Liver (tissue), 9 donors: Measurements from ENCODE around the gene SLC20A1. TPM values are rescaled to one million over a fixed set of nuclear protein-coding genes. Genes with fewer than 3 reads are reported as not detected.

Experiments used
- DNase-seq: peaks from one replicate; pipeline ENCODE4 v3.0.0-alpha.2; 2017; ENCODE audit warnings: low spot score
- H3K27ac ChIP-seq, 2 donors: one replicate each; pipeline ENCODE4 v1.7.0; 2013; ENCODE audit warnings: inconsistent platforms in 2 of 2, low read length in 2 of 2, control low read depth in 1 of 2, low read depth in 1 of 2, mild to moderate bottlenecking in 1 of 2
- H3K27me3 ChIP-seq, 4 donors: one replicate each; pipeline versions ENCODE4 v1.6.1 to v1.7.0; 2013; ENCODE audit warnings: low read length in 3 of 4, inconsistent platforms in 1 of 4, mild to moderate bottlenecking in 1 of 4, moderate library complexity in 1 of 4; ENCODE audit not compliant: control insufficient read depth in 4 of 4, insufficient read depth in 4 of 4
- H3K36me3 ChIP-seq, 4 donors: one replicate each; pipeline versions ENCODE4 v1.6.1 to v1.7.0; 2013; ENCODE audit warnings: low read length in 3 of 4, mild to moderate bottlenecking in 3 of 4, low read depth in 1 of 4, moderate library complexity in 1 of 4; ENCODE audit not compliant: control insufficient read depth in 4 of 4, insufficient read depth in 3 of 4
- H3K4me1 ChIP-seq, 4 donors: one replicate each; pipeline versions ENCODE4 v1.6.1 to v1.7.0; 2013; ENCODE audit warnings: low read length in 3 of 4, mild to moderate bottlenecking in 3 of 4, moderate library complexity in 1 of 4; ENCODE audit not compliant: control insufficient read depth in 4 of 4, insufficient read depth in 4 of 4
- H3K4me3 ChIP-seq, 3 donors: one replicate each; pipeline versions ENCODE4 v1.6.1 to v1.7.0; 2013; ENCODE audit warnings: low read length in 3 of 3, control low read depth in 1 of 3, low read depth in 1 of 3, mild to moderate bottlenecking in 1 of 3
- H3K9ac ChIP-seq, 2 donors: one replicate each; pipeline ENCODE4 v1.7.0; 2013; ENCODE audit warnings: low read length in 2 of 2, mild to moderate bottlenecking in 2 of 2, moderate library complexity in 2 of 2, control low read depth in 1 of 2, low read depth in 1 of 2
- H3K9me3 ChIP-seq, 4 donors: one replicate each; pipeline versions ENCODE4 v1.6.1 to v1.7.0; 2013; ENCODE audit warnings: low read length in 3 of 4; ENCODE audit not compliant: control insufficient read depth in 4 of 4
- CTCF ChIP-seq: fragments of 150-350 bp; IDR thresholded peaks from 2 replicates; pipeline ENCODE4 v1.5.1; 2017; ENCODE audit warnings: improper control_type of control experiment, low read depth, low read length; ENCODE audit not compliant: missing input control
- EGR1 ChIP-seq, 2 donors: IDR thresholded peaks; 2 replicates each; pipeline ENCODE4 v1.6.1; 2016 to 2018; ENCODE audit warnings: antibody characterized with exemption in 2 of 2, low read depth in 2 of 2
- FOXA1 ChIP-seq: IDR thresholded peaks from 2 replicates; pipeline ENCODE4 v1.6.1; 2016; ENCODE audit warnings: antibody characterized with exemption
- FOXA2 ChIP-seq: IDR thresholded peaks from 2 replicates; pipeline ENCODE4 v1.6.1; 2016; ENCODE audit warnings: antibody characterized with exemption
- GABPA ChIP-seq, 2 donors: IDR thresholded peaks in 1 of 2; conservative IDR thresholded peaks in 1 of 2; 2 replicates each; pipeline ENCODE4 v1.6.1; 2016; ENCODE audit warnings: antibody characterized with exemption in 2 of 2, mild to moderate bottlenecking in 1 of 2, moderate library complexity in 1 of 2
- HNF4A ChIP-seq, 2 donors: conservative IDR thresholded peaks; 2 replicates each; pipeline ENCODE4 v1.6.1; 2016; ENCODE audit warnings: antibody characterized with exemption in 2 of 2, mild to moderate bottlenecking in 2 of 2
- HNF4G ChIP-seq: IDR thresholded peaks from 2 replicates; pipeline ENCODE4 v1.6.1; 2016; ENCODE audit warnings: antibody characterized with exemption
- JUND ChIP-seq, 2 donors: IDR thresholded peaks; 2 replicates each; pipeline ENCODE4 v1.6.1; 2016; ENCODE audit warnings: antibody characterized with exemption in 2 of 2
- NR2F2 ChIP-seq: IDR thresholded peaks from 2 replicates; pipeline ENCODE4 v1.6.1; 2016; ENCODE audit warnings: antibody characterized with exemption
- RAD21 ChIP-seq, 2 donors: IDR thresholded peaks; 2 replicates each; pipeline ENCODE4 v1.6.1; 2016; ENCODE audit warnings: antibody characterized with exemption in 2 of 2, mild to moderate bottlenecking in 2 of 2
- REST ChIP-seq: IDR thresholded peaks from 2 replicates; pipeline ENCODE4 v1.6.1; 2016; ENCODE audit warnings: antibody characterized with exemption, mild to moderate bottlenecking
- RXRA ChIP-seq, 2 donors: IDR thresholded peaks; 2 replicates each; pipeline ENCODE4 v1.6.1; 2017 to 2018; ENCODE audit warnings: antibody characterized with exemption in 2 of 2, mild to moderate bottlenecking in 1 of 2
- SP1 ChIP-seq: IDR thresholded peaks from 2 replicates; pipeline ENCODE4 v1.6.1; 2018; ENCODE audit warnings: antibody characterized with exemption, mild to moderate bottlenecking
- TAF1 ChIP-seq: conservative IDR thresholded peaks from 2 replicates; pipeline ENCODE4 v1.6.1; 2016; ENCODE audit warnings: antibody characterized with exemption, mild to moderate bottlenecking
- YY1 ChIP-seq: IDR thresholded peaks from 2 replicates; pipeline ENCODE4 v1.6.1; 2016; ENCODE audit warnings: antibody characterized with exemption, mild to moderate bottlenecking
- WGBS: extraction: QIAGEN DNeasy Blood & Tissue Kit; methylation state at CpG from one replicate; pipeline ENCODE4 v1.1.7; 2013; 5-methylcytosine and 5-hydroxymethylcytosine counted together
- polyA plus RNA-seq, 2 donors: library from polyadenylated mRNA; stranded (reverse) in 1 of 2; unstranded in 1 of 2; fragments of 200-250 nt in 1 of 2; fragments of >200 nt in 1 of 2; fragmentation: Nextera tagmentation in 1 of 2; extraction: Ambion mirVana in 1 of 2; gene quantifications; one replicate each; pipeline versions ENCODE4 v1.2.1 to v1.2.3, GENCODE V29; 2013 to 2015
- total RNA-seq, 2 donors: library from RNA; depleted of rRNA; stranded (reverse); fragments of >200 nt; gene quantifications; one replicate each; pipeline ENCODE4 v1.2.3, GENCODE V29; 2014
- TF ChIP-seq, protein P1 (sequence below): IDR thresholded peaks from 2 replicates; pipeline ENCODE4 v1.6.1; 2016; ENCODE audit warnings: antibody characterized with exemption
- TF ChIP-seq, protein P2 (sequence below): IDR thresholded peaks from 2 replicates; pipeline ENCODE4 v1.6.1; 2016; ENCODE audit warnings: antibody characterized with exemption
- TF ChIP-seq, protein P3 (sequence below): IDR thresholded peaks from 2 replicates; pipeline ENCODE4 v1.6.1; 2016; ENCODE audit warnings: antibody characterized with exemption
- donor health status: healthy.
- donor health status: healthy.
- donor health status: healthy.
- donor health status: healthy.
- donor health status: healthy.

Gene SLC20A1
- total and polyA plus RNA-seq, 4 donors, result 15.3 to 56.9 (median 20.0) TPM

GRCh38 chr2:112625474-112626114, 20.1 kb upstream of the SLC20A1 start:
- Histone ChIP-seq H3K4me3 (no peak overlapping the region), H3K27ac (no peak overlapping the region), H3K36me3 (no peaks in the 10 kb centered on the region), H3K27me3 (no peaks in the 10 kb centered on the region), H3K9me3 (no peaks in the 10 kb centered on the region), H3K4me1 (peaks cover 0 to 5% (median 2%) of the 10 kb centered on the region in 4 donors), H3K9ac (no peak overlapping the region)
- TF ChIP-seq REST, result no peak
- no peak for TF ChIP-seq HNF4A (conservative IDR thresholded peaks at IDR 0.05)
- TF ChIP-seq GABPA (IDR thresholded peaks at IDR 0.05 in 1 of 2, conservative IDR thresholded peaks at IDR 0.05 in 1 of 2), result no peak
- no peak for TF ChIP-seq TAF1
- TF ChIP-seq RXRA (IDR thresholded peaks at IDR 0.05), result no peak
- no peak for TF ChIP-seq YY1
- TF ChIP-seq JUND (IDR thresholded peaks at IDR 0.05), result no peak
- no peak for TF ChIP-seq NR2F2
- TF ChIP-seq RAD21 (IDR thresholded peaks at IDR 0.05), result no peak
- TF ChIP-seq FOXA2, result no peak
- TF ChIP-seq FOXA1, result no peak
- no peak for TF ChIP-seq HNF4G
- TF ChIP-seq, protein P1, sequence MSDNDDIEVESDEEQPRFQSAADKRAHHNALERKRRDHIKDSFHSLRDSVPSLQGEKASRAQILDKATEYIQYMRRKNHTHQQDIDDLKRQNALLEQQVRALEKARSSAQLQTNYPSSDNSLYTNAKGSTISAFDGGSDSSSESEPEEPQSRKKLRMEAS, result no peak
- TF ChIP-seq EGR1 (IDR thresholded peaks at IDR 0.05; ENCODE audit: low read depth in 2 of 2), result no peak
- TF ChIP-seq CTCF, result no peak
- TF ChIP-seq SP1, result no peak
- TF ChIP-seq, protein P2, sequence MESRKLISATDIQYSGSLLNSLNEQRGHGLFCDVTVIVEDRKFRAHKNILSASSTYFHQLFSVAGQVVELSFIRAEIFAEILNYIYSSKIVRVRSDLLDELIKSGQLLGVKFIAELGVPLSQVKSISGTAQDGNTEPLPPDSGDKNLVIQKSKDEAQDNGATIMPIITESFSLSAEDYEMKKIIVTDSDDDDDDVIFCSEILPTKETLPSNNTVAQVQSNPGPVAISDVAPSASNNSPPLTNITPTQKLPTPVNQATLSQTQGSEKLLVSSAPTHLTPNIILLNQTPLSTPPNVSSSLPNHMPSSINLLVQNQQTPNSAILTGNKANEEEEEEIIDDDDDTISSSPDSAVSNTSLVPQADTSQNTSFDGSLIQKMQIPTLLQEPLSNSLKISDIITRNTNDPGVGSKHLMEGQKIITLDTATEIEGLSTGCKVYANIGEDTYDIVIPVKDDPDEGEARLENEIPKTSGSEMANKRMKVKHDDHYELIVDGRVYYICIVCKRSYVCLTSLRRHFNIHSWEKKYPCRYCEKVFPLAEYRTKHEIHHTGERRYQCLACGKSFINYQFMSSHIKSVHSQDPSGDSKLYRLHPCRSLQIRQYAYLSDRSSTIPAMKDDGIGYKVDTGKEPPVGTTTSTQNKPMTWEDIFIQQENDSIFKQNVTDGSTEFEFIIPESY, result no peak
- TF ChIP-seq, protein P3, sequence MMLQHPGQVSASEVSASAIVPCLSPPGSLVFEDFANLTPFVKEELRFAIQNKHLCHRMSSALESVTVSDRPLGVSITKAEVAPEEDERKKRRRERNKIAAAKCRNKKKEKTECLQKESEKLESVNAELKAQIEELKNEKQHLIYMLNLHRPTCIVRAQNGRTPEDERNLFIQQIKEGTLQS, result no peak
- WGBS, result 74% methylated on average over 7 of the region's 7 CpGs
- DNase-seq, result no peak
